Anterior cingulate cortex (tissue), 58 donors: ENCODE results near the gene EEPD1.
"Not testable (repeated sequence)": the region's sequence is repeated elsewhere in the genome, so short reads cannot be mapped to it uniquely, and the experiment has no call there.

Experiments used
- DNase-seq, 58 donors: peaks; one replicate each; lab custom pipeline; 2025; lab: John Stamatoyannopoulos, UW

The EEPD1 gene

GRCh38 chr7:36127075-36127740 is 25.8 kb upstream of the EEPD1 start:
- DNase-seq, result no peak

GRCh38 chr7:36128448-36129047 is 24.5 kb upstream of the EEPD1 start:
- DNase-seq, result peak in 54 of 58 donors; percentile 3 to 84 (median 46)

GRCh38 chr7:36129048-36129534 is 24.0 kb upstream of the EEPD1 start:
- DNase-seq, result no peak

DNA sequence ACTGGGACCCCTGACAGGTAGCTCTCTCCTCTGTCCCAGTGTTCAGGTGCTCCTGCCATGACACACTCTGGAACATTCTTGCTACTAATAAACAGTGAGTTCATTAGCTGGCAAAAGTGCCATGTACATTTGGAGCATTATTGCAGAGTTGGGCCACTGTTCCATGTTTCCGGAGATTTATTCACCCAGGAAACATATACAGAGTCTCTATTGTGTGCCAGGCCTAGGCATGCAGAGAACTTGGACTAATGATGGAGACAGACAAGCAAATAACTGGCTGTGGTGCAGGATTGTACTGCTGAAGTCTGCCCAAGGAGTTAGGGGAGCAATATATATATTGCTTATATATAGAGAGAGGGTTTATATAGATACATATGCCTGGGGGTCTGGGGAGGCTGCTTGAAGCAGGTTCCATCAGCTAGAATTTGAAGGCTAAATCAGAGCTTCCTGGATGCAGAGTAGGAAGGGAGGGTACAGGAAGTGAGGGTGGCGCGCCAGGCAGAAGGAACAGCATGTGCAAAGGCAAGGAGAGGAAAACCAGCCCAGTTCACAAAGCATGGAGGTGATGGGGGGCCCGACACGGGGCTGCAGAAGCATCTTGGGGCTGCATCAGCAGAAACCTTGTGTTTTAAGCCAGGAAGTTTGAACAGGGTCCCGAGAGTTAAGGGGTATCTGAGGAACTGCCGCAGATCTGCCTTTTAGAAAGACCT is 22.7 kb upstream of the EEPD1 start:
- no peak for DNase-seq

GRCh38 chr7:36131026-36131425 is 22.0 kb upstream of the EEPD1 start:
- DNase-seq, result no peak

- DNase-seq, result no peak
Observed at GRCh38 chr7:36131499-36131898, 21.6 kb upstream of the EEPD1 start.

DNA sequence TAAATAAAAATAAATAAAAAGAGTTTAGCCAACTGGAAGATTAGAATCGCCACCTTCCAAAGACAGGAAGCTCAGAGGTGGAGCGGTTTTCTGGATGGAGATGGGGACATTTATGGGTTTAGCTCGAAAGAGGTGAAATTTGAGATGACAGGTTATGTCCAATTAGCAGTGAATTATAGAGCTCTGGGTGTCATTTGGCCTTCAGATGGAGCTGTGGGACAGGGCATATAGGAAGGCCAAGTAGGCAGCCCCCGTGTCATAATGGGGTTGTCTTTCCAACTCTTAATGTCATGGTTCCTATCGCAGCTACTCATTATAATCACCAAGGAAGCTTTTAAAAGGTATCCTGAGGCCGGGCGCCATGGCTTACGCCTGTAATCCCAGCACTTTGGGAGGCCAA is 21.0 kb upstream of the EEPD1 start:
- DNase-seq, result no peak

- no peak for DNase-seq
Observed at GRCh38 chr7:36135700-36136099, 17.4 kb upstream of the EEPD1 start.

DNA sequence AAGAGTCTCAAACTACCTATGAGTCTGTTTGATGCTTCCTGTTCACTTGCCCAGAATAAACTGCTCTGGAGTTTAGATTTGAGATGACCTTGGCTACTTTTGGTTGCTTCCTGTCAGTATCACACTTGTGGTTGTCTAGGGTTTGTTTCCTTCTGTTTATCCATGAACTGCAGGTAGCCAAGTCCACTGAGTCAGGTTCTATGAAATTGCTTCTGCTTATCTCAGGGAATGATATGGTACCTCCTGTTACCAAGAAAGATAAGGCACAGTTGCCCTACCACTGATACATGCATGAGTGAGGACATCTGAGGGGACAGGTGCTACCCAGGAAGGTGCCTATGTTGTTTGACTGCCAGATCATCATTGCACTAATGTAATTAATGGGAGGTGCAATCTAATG is 15.8 kb upstream of the EEPD1 start:
- DNase-seq, result no peak

GRCh38 chr7:36137754-36138153 is 15.3 kb upstream of the EEPD1 start:
- no peak for DNase-seq

- DNase-seq, result no peak
Observed at GRCh38 chr7:36138209-36138608, 14.8 kb upstream of the EEPD1 start.

- DNase-seq, result no peak
Observed at GRCh38 chr7:36141351-36141750, 11.7 kb upstream of the EEPD1 start.

GRCh38 chr7:36141850-36142249 is 11.2 kb upstream of the EEPD1 start:
- no peak for DNase-seq

GRCh38 chr7:36144189-36144588 is 8.9 kb upstream of the EEPD1 start:
- no peak for DNase-seq

DNA sequence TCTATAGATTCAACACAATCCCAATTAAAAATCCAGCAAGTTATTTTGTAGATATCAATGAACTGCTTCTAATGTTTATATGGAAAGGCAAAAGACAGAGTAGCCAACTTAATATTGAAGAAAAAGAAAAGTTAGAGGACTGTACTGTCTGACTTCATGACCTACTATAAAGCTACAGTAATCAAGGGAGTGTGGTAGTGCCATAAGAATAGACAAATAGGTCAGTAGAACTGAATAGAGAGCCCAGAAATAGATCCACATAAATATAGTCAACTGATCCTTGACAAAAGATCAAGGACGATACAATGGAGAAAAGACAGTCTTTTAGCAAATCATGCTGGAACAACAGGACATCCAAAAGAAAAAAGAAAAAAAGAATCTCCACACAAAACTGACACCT is 7.4 kb upstream of the EEPD1 start:
- DNase-seq, result no peak

DNA sequence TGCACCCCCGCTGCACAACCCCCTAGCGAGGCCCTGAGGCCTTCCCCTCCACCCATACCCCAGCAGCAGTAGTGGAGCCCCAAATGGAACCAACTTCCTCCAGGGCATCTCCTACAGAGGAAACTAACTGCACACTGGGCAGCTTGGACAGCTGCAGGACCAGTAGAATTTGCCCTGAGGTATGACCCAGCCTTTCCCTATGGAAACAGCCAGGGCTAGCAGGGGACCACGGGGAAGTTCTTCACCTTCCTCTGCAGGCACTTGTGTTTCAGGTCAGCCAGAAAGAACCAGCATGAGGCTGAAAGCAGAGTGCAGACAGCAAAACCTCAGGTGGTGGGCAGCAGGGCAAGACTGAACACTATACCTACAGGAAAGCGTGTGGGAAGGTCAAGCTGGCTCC is 5.7 kb upstream of the EEPD1 start:
- no peak for DNase-seq

GRCh38 chr7:36148422-36149065 is 4.5 kb upstream of the EEPD1 start:
- DNase-seq, result no peak

GRCh38 chr7:36149240-36149639 is 3.8 kb upstream of the EEPD1 start:
- DNase-seq, result not testable (repeated sequence)

- DNase-seq, result no peak
Observed at GRCh38 chr7:36149694-36150452, 3.2 kb upstream of the EEPD1 start.
